CD4-positive, alpha-beta T cell treated with Interleukin-10 for 1 hour (primary cell): ENCODE measurements around the gene NPM1.
A peak's percentile ranks its signal among the peaks of the same experiment; 100 is the strongest.

Experiments used
- DNase-seq: peaks from one replicate; pipeline ENCODE4 v3.0.0-alpha.2; 2020

The NPM1 gene

DNA sequence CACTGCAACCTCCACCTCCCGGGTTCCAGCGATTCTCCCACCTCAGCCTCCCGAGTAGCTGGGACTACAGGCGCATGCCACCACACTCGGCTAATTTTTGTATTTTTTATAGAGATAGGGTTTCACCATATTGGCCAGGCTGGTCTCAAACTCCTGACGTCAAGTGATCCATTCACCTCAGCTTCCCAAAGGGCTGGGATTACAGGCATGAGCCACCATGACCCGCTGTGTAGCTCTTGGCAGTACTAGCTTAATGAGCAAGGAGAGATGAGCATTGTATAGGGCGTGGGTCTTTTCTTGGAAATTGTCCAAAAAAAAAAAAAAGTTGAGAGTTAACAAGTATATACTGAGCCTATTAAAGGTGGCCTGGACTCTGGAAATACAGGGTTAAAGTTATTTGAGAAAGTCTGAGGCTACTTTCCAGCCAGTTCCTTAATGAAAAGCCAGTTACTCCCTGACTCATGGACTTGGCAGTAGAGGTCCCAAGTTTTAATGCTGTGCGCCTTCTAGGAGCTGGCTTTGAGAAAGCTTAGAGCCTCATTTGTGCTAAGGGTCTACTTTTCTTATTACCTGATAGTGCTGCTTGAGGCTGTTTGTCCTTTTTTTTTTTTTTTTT lies 27.6 kb downstream of the NPM1 start:
- DNase-seq: no peak

DNA sequence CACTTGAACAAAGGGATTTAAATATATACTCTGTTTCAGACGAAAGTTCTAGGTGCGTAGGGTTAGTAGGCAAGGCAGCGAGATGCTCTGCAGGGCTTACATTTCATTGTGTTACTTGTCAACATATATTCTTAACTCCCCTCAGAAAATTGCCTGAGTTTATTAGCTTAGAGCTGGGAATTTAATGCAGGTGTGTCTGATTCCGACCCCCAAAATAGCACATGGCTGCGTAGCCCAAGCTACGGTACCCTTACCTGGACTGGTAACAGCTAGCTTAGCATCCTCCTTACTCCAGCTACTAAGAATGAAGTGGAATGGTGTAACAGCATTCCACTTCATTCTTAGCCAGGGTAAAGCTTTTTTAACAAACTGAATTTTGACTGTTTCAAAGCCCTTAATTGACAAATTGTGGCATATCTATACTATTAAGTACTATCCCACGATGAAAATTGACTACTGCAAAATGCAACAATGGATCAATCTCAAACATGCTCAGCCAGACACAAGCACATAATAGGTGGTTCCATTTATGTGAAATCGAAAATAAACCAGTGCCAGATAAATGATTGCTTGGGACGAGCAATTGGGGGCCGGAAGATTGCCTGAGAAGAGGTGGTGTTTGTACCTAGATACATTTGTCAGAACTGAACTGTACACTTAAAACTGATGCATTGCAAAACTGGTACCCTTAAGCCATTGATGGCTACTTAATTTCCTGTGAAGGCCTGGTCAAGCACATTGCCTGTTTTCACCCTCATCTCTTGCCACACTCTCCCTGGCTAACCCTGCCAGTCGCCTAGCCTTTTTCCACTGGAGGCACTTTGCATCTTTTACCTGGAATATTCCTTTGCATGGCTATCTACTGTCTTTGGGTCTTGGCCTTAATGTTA lies 28.8 kb downstream of the NPM1 start:
- DNase-seq: no peak

DNA sequence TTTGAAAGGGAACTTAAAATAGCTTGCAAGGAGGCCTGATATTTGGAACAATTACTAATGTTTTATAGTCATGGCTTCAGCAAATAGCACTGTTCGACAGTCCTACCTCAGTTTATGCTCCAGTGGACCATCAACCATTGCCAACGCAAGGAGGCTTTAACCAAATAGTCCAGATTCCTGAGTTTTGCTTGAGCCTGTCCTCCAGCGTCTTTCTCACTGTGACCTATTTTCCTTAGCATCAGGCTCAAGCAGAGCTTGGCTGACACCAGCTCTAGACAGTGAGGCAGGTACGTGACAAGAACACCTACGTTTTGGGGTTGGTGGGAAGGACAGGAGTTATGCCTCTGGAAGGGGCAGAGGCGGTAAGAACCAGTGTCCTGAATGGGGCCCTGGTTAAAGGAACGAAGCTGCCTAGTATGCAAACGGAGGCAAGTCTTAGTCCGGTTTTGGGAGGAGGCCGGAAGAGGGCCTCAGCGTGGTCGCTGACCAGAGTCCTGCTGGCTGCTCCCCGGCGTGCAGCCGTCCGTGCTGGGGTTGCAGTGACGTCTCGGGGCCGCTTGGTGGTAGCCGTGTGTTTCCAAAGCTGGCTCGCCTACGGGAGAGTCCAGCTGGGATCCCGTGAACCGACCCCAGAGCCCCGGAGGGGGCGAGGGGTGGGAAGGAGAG lies 30.8 kb downstream of the NPM1 start:
- DNase-seq: peak; percentile 52

DNA sequence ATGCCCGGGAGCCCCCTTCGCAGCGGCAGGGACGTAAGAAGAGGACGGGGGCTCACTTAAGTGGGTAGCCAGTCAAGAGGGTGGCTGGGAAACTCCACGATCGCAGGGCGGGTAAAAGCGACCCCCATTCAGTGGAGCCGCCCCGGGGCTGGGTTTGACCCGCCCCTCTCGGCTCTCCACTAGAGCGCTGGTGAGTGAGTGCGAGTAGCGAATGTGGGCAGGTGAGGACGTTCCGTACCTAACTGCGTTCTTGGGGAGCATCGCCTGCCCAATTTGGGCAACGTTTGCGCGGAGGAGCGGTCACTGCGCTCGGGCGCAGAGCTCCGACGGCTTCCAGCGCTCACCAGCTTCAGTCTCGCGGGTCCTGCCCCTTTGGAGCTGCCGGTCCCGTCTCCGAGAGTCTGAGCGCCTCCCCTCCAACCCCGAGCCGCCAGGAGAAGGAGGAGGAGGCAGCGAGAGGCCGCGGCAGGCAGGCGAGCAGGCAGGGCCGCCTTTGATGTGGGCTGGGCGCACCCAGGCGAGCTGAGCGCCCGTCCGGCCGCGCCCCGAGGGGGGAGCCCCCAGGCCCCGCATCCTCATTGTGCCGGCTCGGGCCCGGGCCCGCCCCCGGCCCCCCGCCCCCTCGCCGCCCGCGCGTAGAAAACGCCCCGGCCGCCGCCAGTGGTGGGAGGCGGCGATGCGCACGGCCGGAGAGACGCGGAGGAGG lies 31.5 kb downstream of the NPM1 start, which contains the start of gene FGF18:
Gene FGF18, plus strand, starts transcription at position 666 of the 706 bp plus-strand sequence. CDS start 553 bp downstream, outside the sequence.
- peak; percentile 29 for DNase-seq

DNA sequence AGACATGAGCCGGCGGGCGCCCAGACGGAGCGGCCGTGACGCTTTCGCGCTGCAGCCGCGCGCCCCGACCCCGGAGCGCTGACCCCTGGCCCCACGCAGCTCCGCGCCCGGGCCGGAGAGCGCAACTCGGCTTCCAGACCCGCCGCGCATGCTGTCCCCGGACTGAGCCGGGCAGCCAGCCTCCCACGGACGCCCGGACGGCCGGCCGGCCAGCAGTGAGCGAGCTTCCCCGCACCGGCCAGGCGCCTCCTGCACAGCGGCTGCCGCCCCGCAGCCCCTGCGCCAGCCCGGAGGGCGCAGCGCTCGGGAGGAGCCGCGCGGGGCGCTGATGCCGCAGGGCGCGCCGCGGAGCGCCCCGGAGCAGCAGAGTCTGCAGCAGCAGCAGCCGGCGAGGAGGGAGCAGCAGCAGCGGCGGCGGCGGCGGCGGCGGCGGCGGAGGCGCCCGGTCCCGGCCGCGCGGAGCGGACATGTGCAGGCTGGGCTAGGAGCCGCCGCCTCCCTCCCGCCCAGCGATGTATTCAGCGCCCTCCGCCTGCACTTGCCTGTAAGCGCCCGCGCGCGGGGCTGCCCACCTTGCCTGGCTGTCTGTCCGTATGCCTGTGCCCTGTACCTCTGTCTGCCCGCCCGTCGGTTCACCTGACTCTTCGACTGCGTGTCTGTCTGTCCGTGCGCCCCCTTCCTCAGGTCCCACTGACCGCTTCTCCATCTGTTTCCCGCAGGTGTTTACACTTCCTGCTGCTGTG lies 32.2 kb downstream of the NPM1 start:
- no peak for DNase-seq

DNA sequence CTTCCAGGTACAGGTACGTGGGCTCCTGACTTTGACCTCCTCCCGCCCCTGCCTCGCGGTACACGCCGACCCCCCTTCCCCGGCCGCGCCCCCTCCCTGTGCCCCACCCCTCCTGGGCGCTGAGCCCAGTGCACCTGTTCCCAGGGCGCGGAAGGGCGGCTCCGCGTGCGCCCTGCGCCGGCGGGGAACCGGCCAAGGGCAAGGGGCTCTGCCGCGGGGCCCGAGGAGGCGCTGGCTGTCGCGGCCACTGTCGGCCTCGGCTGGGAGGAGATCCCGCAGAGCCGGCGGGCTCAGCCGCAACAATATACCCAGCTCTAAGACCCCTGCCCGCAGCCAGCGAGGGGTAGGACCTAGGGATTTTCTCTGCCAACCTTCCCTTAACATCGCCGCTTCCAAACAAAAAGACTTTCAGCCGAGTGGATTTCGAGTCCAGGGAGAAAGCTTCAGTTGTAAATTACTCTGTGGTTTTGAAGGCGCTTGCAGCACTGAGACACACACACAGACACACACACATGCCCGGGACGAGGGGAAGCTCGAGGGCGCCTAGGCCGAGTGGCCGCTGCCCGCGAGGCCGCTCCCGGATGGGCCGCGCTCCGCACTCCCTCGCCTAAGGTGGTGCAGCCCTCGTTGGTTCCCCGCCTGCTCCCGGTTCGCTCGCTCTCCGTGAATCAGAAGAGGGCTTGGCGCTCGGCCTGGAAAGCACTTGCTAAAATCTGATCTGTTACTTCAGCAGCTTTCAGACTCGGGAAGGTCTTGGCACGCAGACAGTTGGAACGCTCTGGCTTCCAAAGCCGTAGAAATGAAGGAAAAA lies 33.0 kb downstream of the NPM1 start:
- no peak for DNase-seq

DNA sequence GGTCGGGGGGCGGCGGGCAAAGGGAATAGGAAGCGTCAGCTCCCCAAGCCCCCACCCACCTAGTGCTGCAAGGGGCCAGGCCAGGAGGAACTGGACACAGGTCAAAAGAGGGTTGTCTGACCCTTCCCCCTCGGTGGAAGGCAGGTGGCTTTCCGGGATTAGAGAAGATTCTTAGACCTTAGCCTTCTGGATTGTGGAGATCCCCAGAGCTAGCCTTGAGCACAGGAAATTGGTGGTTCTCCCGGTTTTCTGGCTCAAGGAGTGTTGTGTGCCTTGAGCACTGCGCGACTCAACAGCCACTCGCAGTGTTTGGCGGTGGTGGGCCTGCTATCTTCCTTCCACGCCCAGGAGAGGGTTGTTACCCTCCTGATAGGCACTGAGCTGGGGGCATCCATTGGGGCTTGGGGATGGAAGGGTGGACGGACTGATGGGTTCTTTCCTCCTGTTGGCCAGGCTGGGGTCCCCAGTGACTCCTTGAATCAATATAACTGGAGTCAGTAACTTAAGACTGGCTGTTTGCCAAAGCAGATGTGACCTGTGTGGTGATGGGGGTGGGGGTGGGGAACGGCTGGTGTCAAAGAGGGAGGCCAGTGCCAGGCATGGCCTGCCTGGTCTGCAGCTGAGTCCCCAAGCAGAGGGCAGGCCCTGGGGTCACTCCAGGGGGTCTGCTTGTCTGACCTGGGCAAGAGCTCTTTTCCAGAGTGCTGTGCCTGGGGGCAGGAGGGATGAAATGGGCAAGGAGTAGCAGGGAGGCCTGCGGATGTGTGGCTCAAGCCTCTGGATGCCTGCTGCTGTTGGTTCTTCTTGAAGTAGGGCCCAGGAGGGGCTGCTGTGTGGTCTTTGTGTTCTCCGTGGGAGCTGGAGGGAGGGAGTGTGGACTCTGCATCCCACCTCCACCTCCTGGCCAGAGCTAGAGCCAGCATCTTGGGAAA lies 33.9 kb downstream of the NPM1 start:
- no peak for DNase-seq

DNA sequence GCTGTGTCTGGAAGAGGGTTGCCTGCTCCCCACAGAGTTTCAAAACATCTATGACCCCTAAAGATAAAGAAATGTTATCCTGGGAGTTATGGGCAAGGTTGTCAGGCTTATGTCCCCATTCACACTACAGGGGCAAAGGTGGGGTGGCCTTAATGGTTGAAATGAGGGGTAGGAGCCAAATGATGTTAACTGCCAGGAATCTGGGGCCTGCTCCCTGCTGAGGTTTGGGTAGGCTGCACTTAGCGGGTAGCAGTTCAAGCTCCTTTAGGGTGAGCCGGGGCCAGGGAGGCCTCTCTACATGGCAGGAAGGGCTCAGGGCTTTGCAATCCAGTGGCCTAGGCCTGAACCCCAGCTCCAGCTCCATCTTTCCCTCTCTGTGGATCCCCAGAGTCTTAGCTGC lies 34.8 kb downstream of the NPM1 start:
- no peak for DNase-seq

DNA sequence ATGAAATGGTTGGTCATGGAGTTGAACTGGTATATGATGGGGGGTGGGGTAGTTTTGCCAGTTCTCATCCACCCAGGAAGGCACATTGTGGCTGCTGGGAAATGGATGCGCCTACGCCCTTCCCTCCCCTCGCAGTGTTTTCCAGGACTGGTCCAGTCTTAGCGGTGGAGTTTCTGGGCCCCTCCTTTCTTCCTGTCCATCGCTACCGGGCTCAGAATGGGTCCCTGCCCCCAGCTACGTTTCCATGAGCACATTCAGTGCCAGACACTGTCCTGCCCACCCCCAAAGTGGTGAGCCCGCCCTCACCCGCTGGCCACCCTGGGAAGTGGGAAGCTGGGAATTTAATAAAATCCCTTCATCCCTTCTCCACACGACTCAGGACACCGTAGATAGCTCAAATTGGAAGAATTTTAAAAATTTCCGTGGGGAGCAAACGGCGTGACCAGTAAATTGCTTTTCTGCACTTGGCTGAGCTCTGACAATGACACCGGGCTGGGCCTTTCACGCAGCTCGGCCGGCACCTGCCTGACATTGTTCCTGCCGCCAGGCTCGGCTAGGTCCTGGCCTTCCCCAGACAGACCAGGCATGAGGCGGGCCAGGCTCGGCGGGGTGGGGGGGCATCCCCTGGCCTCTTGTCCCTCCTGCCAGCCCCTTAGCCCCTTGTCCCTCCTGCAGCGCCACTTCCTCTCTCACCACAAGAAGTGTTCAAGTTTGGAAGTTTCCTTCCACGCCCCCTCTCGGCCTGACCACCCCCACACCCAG lies 35.4 kb downstream of the NPM1 start:
- DNase-seq: no peak

DNA sequence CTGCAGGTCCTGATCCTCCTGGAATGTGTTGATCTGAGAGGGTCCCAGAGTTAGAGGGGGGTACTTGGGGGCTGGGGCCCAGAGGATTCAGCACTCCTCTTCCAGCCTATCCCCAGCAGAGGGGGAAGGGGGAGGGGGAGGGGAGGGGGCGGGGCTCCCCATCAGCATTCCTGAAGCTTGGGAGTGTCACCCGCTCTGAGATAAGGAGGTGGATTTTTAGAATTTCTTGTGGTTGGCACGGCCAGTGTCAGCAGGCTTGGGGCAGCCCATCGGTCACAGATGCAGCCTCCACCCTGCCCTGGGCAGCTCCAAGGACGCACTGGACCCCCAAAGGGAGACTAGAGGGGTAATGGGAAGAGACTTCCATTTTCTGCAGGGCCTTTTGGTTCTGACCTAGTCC lies 37.1 kb downstream of the NPM1 start:
- DNase-seq: no peak

DNA sequence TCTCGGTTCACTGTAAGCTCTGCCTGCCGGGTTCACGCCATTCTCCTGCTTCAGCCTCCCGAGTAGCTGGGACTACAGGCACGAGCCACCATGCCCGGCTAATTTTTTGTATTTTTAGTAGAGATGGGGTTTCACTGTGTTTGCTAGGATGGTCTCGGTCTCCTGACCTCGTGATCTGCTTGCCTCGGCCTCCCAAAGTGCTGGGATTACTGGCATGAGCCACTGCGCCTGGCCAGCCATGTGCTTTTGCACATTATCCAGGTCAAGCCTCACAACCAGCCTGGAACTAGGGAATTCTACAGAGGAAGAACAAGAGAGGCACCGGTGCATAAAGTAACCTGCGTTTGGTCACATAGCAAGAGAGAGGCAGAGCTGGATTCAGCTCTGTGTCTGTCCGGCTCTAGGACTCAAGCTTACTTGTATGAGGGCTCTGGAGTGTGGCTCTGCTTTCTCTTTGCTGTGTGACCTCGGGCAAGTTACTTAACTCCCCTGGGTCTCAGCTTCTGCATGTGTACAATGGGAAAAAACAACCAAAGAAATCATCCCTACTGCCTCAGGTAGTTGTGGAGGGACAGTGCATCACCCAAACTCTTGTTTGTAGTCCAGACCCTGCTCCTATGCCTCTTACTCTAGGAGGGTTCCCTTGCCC lies 38.1 kb downstream of the NPM1 start:
- no peak for DNase-seq

DNA sequence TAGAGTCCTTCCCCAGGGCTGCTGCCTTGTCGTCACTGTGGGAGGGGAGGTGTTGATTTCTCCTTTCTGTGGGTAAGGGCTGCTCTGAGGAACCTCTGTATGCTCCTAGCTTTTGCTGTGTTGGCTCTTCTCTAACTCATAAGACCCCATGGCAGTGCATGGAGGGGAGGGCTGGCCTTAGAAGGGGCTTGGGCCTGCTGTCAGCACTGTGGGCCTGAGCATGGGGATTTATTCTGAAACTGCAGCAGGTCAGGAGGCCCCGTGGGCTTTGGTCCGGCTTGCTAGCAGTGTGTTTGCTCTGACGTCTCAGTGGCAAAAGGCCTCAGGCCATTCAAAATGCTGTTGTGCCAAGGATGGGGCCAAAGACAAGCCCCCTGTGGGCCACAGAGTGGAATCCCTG lies 38.6 kb downstream of the NPM1 start:
- DNase-seq: no peak

DNA sequence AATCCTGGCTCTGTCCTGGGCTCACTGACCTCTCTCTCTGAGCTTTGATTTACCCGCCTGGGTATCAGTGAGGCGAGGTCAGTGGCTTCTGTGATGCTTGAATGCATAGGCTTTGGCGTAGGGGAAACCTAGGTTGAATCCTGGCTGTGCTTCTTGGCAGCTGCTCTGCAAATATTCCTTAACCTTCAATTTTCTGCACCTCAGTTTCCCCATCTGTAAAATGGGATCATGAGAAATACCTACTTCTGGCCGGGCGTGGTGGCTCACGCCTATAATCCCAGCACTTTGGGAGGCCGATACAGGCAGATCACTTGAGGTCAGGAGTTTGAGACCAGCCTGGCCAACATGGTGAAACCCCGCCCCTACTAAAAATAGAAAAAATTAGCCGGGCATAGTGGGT lies 39.0 kb downstream of the NPM1 start:
- no peak for DNase-seq

DNA sequence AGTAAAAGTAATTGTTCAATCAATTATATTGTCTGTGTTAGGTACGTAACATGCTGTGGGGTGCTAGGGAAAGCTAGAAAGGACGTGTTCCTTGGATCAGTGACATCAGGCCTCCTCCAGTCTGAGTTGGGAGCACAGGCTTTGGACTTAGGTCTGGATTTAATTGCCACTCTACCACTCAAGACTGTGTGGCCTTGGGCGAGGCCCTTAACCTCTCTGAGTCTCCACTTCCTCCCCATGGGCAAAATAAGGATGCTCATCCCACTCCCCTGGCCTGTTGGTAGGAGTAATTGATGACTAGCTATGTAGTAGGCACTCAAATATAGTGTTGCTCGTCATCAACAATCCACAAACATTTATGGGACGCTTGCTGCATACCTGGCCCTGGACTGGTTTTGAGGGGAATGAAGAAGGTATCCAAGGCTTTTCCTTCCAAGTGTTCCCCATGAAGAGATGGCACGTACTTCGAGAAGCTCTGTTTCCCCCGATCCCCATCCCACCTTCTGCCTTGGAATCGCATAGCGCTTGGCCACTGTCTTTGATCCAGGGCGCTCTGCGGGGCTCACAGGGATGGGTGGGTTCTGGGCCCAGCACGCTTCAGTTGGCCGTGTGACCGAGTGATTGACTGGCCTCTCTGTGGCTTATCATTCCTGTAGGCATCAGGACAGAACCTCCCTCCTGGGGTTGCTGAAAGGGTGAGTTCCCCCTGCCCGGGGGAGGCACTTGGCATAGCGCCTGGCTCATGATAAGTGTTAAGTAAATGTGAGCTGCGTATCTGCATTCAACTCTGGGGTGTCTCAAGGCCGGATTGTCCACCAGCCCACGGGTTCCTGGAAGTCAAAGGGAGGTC lies 39.9 kb downstream of the NPM1 start:
- DNase-seq: no peak

DNA sequence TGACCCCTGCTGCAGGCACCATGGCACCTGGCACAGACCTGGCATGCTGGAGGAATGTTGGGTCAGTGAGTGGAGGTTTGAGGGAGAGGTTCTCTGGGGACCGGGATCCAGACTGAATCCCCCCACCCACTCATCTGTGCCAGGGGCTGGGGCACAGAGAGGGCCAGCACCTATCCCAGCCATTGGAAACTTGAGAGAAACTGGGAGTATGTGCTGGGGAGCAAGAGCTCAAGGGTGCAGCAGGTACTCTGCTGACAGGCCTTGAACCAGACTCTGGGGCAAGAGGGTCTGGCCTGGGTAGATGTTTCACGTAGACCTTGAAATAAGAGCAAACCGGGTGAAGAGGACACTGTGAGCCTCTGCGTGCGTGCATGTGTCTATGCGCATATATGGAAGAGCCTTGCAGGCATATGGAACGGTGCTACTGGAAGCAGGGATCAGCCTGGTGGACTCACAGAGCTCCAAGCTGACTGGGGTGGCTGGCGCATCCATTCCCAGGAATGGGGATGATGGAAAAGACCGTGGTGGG lies 40.6 kb downstream of the NPM1 start:
- DNase-seq: no peak

DNA sequence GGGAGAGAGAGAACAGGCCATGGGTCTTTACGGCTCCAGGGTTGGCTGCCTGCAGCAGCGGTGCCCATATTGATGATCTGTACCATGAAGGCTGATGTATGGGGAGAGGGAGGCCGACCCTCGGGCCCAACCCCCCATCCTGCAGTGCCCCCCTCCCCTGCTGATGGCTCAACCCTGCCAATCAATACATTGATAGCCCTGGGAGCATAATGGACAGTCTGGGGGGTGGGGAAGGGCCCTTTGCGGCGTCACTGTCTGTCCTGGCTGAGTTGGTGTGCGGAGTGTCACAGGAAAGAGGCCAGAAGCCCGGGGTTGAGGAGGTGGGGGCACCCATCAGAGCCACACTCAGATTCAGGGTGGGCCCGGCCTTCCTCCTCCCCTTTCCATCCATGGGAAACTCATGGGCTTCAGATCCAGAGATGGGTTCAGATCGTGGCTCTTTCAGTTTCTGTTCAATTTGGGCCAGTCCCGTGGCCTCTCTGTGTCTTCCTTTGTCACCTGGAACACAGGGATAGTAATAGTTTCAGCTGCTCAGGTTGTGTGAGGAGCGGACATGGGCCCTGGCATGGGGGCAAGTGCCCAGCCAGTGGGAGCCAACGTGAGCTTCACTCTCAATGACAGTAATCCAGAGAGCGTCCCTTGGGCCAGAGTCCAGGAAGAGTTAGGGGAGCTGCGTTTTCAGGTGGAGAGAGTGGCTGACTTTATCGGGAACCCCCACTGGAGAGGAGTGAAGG lies 41.3 kb downstream of the NPM1 start:
- no peak for DNase-seq

DNA sequence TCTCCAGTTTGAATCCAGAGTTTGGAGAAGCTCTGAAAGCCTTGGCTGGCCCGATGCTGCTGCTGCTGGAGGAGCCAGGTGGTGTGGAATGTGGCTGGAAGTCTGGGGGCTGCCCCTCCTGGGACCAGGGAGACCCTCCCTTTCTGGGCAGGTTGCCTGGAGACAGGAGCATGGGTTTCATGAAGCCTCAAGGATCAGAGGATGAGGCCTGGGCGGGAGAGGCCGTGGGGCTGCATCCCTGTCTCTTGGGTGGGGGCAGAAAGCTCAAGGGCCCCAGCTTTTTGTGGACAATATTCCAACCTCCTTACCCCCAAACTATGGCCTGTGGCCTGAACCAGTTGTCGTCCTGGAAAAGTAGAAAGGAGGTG lies 41.9 kb downstream of the NPM1 start:
- DNase-seq: no peak
